Karpas-422 (cell line): Measurements from ENCODE around the gene AGBL4. TPM values are rescaled to one million over a fixed set of nuclear protein-coding genes. Genes with fewer than 3 reads are reported as not detected.
"Not testable (repeated sequence)": the region's sequence is repeated elsewhere in the genome, so short reads cannot be mapped to it uniquely, and the experiment has no call there.

Experiments used
- DNase-seq: peaks from one replicate; pipeline ENCODE4 v3.0.0-alpha.2; 2015
- H2AFZ ChIP-seq: fragments of 200-600 bp; sonication (generic); 2 replicates; pipeline ENCODE4 v1.6.1; 2014; ENCODE audit warnings: antibody characterized with exemption, low read length, mixed read lengths
- H3K27ac ChIP-seq: fragments of 200-600 bp; sonication (generic); 2 replicates; pipeline ENCODE4 v1.5.1; 2014; ENCODE audit warnings: mild to moderate bottlenecking, low read length, moderate library complexity
- H3K27me3 ChIP-seq: fragments of 200-600 bp; sonication (generic); 2 replicates; pipeline ENCODE4 v1.6.1; 2014; ENCODE audit warnings: low read length, mixed read lengths
- H3K36me3 ChIP-seq: fragments of 200-600 bp; sonication (generic); 2 replicates; pipeline ENCODE4 v1.6.1; 2014; ENCODE audit warnings: low read length, mixed read lengths; ENCODE audit not compliant: insufficient read depth
- H3K4me1 ChIP-seq: fragments of 200-600 bp; sonication (generic); 2 replicates; pipeline ENCODE4 v1.6.1; 2014; ENCODE audit warnings: mild to moderate bottlenecking, low read length, mixed read lengths
- H3K4me2 ChIP-seq: fragments of 200-600 bp; sonication (generic); 2 replicates; pipeline ENCODE4 v1.6.1; 2014; ENCODE audit warnings: low read length, low read depth, mild to moderate bottlenecking; ENCODE audit not compliant: poor library complexity, severe bottlenecking
- H3K4me3 ChIP-seq: fragments of 200-600 bp; sonication (generic); 2 replicates; pipeline ENCODE4 v1.5.1; 2014; ENCODE audit warnings: mild to moderate bottlenecking, antibody characterized with exemption, low read length, mixed read lengths
- H3K79me2 ChIP-seq: fragments of 200-600 bp; sonication (generic); 2 replicates; pipeline ENCODE4 v1.6.1; 2014; ENCODE audit warnings: mild to moderate bottlenecking, low read length, mixed read lengths
- H3K9ac ChIP-seq: fragments of 200-600 bp; sonication (generic); 2 replicates; pipeline ENCODE4 v1.6.0; 2014; ENCODE audit warnings: low read length
- H3K9me2 ChIP-seq: fragments of 200-600 bp; sonication (generic), shearing (Covaris generic); replicated peaks from 2 replicates; pipeline ENCODE4 v1.6.0; 2014; ENCODE audit warnings: mild to moderate bottlenecking, low read length, moderate library complexity; ENCODE audit not compliant: insufficient read depth
- H3K9me3 ChIP-seq: fragments of 300-700, 200-600 bp; sonication (generic); 2 replicates; pipeline ENCODE4 v1.6.1; 2014; ENCODE audit warnings: low read length, mixed read lengths
- H4K20me1 ChIP-seq: fragments of 200-600 bp; sonication (generic); 2 replicates; pipeline ENCODE4 v1.6.1; 2014; ENCODE audit warnings: mild to moderate bottlenecking, antibody characterized with exemption, low read length, low read depth; ENCODE audit not compliant: insufficient read depth
- total RNA-seq: library from RNA; depleted of rRNA; stranded (reverse); fragments of >200 nt; shearing (Covaris generic); gene quantifications from 2 replicates; pipeline ENCODE4 v1.2.3, GENCODE V29; 2014; ENCODE audit warnings: low replicate concordance

AGBL4 gene
- total RNA-seq, 1 experiment from 2014 or later: not detected

DNA sequence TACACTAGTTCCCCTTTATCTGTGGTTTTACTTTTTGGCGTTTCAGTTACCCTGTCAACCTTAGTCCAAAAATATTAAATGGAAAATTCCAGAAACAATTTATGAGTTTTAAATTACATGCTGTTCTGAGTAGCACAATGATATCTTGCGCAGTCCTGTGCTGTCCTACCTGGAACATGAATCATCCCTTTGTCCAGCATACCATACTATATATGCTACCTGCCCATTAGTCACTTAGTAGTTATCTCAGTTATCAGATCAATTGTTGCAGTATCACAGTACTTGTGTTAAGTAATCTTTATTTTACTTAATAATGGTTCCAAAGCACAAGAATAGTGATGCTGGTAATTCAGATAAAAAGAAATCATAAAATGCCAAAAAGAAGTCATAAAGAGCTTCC lies 52.7 kb downstream of the AGBL4 start:
- no peak for DNase-seq
- H3K4me1 ChIP-seq: no peaks in the 10 kb centered on the region
- no peaks in the 10 kb centered on the region for H3K36me3 ChIP-seq
- no peak overlapping the region for H3K27ac ChIP-seq
- no peak overlapping the region for H3K4me3 ChIP-seq
- no peak overlapping the region for H2AFZ ChIP-seq
- no peaks in the 10 kb centered on the region for H4K20me1 ChIP-seq
- no peaks in the 10 kb centered on the region for H3K9me3 ChIP-seq
- H3K9me2 ChIP-seq: no peaks in the 10 kb centered on the region
- no peaks in the 10 kb centered on the region for H3K79me2 ChIP-seq
- no peaks in the 10 kb centered on the region for H3K27me3 ChIP-seq
- no peak overlapping the region for H3K9ac ChIP-seq
- H3K4me2 ChIP-seq: no peak overlapping the region

DNA sequence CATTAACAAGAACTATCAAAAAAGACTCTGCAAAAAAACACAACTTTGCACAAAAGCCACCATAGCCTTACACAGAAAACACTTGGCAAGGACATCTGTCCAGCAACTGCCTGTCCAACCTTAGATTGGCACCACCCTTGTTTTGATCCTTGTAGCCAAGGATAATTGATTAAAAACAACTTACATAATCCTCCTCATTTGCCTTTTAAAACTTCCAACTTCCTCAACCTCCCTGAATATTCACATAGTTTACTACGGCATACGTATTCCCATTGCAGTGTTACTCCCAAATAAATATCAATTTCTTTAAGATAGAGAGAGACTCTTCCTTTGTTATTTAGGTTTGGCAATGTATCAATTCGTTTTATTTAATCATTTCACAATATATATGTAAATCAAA lies 72.4 kb downstream of the AGBL4 start:
- no peaks in the 10 kb centered on the region for H3K36me3 ChIP-seq
- no peaks in the 10 kb centered on the region; the same call in 1 of the 2 replicates for H3K9me3 ChIP-seq
- 0 out of 2 replicates have a peak, but pooled peaks cover 5% of the 10 kb centered on the region for H3K9me2 ChIP-seq
- H3K27me3 ChIP-seq: no peaks in the 10 kb centered on the region
- DNase-seq: no peak
- H4K20me1 ChIP-seq: no peaks in the 10 kb centered on the region
- H3K27ac ChIP-seq: no peak overlapping the region
- no peak overlapping the region for H3K4me3 ChIP-seq
- H3K79me2 ChIP-seq: no peaks in the 10 kb centered on the region
- no peak overlapping the region for H3K4me2 ChIP-seq
- no peak overlapping the region for H2AFZ ChIP-seq
- no peak overlapping the region for H3K9ac ChIP-seq
- H3K4me1 ChIP-seq: no peaks in the 10 kb centered on the region

DNA sequence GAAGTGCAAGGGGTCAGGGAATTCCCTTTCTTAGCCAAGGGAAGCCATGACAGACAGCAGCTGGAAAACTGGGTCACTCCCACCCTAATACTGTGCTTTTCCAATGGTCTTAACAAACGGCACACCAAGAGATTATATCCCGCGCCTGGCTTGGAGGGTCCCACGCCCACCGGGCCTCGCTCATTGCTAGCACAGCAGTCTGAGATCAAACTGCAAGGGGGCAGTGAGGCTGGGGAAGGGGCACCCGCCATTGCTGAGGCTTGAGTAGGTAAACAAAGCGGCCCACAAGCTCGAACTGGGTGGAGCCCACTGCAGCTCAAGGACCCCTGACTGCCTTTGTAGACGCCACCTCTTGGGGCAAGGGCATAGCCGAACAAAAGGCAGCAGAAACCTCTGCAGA lies 108.5 kb downstream of the AGBL4 start:
- H3K9me3 ChIP-seq, H3K27me3 ChIP-seq, H3K4me1 ChIP-seq, H3K36me3 ChIP-seq, H3K4me3 ChIP-seq, H3K9ac ChIP-seq, H3K9me2 ChIP-seq, H2AFZ ChIP-seq, H3K4me2 ChIP-seq, DNase-seq, H3K27ac ChIP-seq, H3K79me2 ChIP-seq, H4K20me1 ChIP-seq: not testable (repeated sequence)

- Histone ChIP-seq H3K9me2 (no peaks in the 10 kb centered on the region), H2AFZ (no peak overlapping the region), H4K20me1 (no peaks in the 10 kb centered on the region), H3K4me3 (no peak overlapping the region), H3K9ac (no peak overlapping the region), H3K4me1 (no peaks in the 10 kb centered on the region), H3K9me3 (no peaks in the 10 kb centered on the region), H3K79me2 (no peaks in the 10 kb centered on the region), H3K36me3 (no peaks in the 10 kb centered on the region), H3K4me2 (no peak overlapping the region), H3K27me3 (no peaks in the 10 kb centered on the region), H3K27ac (no peak overlapping the region)
- DNase-seq: no peak
Measured at GRCh38 chr1:49906365-49906764, 117.4 kb downstream of the AGBL4 start.

DNA sequence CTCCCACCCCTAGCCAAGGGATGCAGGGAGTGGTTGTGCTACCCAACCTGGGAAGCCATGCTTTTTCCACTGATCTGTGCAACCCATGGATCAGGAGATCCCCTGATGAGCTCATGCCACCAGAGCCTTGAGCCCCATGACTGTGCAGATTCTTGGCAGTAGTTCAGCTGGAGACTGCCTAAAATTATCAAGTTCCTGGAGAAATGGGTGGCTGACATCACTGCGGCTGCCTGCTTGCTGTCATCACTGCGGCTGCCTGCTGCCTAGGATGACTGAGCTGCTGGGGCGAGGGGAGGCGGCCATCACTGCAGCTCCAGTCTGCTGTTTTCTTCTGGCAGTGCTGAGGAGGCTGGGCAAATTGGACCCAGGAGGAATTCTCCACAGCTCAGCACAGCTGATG lies 159.2 kb downstream of the AGBL4 start:
- DNase-seq: no peak
- Histone ChIP-seq H2AFZ (no peak overlapping the region), H3K27ac (no peak overlapping the region), H3K79me2 (no peaks in the 10 kb centered on the region), H3K9me2 (no peaks in the 10 kb centered on the region; the same call in 1 of the 2 replicates), H3K4me2 (no peak overlapping the region), H4K20me1 (no peaks in the 10 kb centered on the region), H3K36me3 (no peaks in the 10 kb centered on the region), H3K27me3 (no peaks in the 10 kb centered on the region), H3K4me1 (no peaks in the 10 kb centered on the region), H3K9ac (no peak overlapping the region), H3K4me3 (no peak overlapping the region), H3K9me3 (no peaks in the 10 kb centered on the region)

GRCh38 chr1:49854741-49855140 lies 169.0 kb downstream of the AGBL4 start:
- Histone ChIP-seq H3K4me3 (no peak overlapping the region), H2AFZ (no peak overlapping the region), H3K9me3 (no peaks in the 10 kb centered on the region), H4K20me1 (no peaks in the 10 kb centered on the region), H3K27me3 (no peaks in the 10 kb centered on the region), H3K4me2 (no peak overlapping the region), H3K9me2 (no peaks in the 10 kb centered on the region), H3K36me3 (no peaks in the 10 kb centered on the region), H3K9ac (no peak overlapping the region), H3K27ac (no peak overlapping the region), H3K79me2 (no peaks in the 10 kb centered on the region), H3K4me1 (no peaks in the 10 kb centered on the region)
- no peak for DNase-seq

DNA sequence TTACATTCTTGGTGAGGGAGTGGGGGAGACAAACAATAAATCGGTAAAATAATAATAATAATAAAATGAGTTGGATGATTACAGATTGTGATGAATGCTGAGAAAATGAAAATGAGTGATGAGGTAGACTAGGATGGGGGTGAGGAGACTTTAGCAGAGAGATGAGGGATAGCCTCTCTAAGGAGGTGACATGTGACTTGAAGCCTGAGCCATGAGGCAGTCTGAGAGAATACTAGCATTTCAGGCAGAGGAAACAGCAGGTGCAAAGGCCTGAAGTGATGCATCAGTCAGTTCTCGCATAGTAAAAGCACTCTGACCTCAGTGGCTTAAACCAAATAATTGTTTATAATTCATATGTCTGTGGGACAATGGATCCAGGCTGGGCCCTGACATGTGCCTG lies 181.2 kb downstream of the AGBL4 start:
- Histone ChIP-seq H3K36me3 (no peaks in the 10 kb centered on the region), H3K4me1 (no peaks in the 10 kb centered on the region), H3K9me2 (no peaks in the 10 kb centered on the region), H3K79me2 (no peaks in the 10 kb centered on the region), H3K9me3 (peaks cover 19% of the 10 kb centered on the region; the same call in 1 of the 2 replicates), H3K27me3 (no peaks in the 10 kb centered on the region), H4K20me1 (no peaks in the 10 kb centered on the region), H3K4me2 (no peak overlapping the region), H3K27ac (no peak overlapping the region), H3K9ac (no peak overlapping the region), H3K4me3 (no peak overlapping the region), H2AFZ (no peak overlapping the region)
- no peak for DNase-seq

- Histone ChIP-seq H3K4me1 (no peaks in the 10 kb centered on the region), H3K9me2 (no peaks in the 10 kb centered on the region), H3K36me3 (no peaks in the 10 kb centered on the region), H3K27me3 (no peaks in the 10 kb centered on the region), H3K79me2 (no peaks in the 10 kb centered on the region), H3K27ac (no peak overlapping the region), H3K4me3 (no peak overlapping the region), H2AFZ (no peak overlapping the region), H3K9me3 (peaks cover 16% of the 10 kb centered on the region; the same call in 1 of the 2 replicates), H4K20me1 (no peaks in the 10 kb centered on the region), H3K9ac (no peak overlapping the region), H3K4me2 (no peak overlapping the region)
- DNase-seq: no peak
Measured at GRCh38 chr1:49841767-49842166, 182.0 kb downstream of the AGBL4 start.

DNA sequence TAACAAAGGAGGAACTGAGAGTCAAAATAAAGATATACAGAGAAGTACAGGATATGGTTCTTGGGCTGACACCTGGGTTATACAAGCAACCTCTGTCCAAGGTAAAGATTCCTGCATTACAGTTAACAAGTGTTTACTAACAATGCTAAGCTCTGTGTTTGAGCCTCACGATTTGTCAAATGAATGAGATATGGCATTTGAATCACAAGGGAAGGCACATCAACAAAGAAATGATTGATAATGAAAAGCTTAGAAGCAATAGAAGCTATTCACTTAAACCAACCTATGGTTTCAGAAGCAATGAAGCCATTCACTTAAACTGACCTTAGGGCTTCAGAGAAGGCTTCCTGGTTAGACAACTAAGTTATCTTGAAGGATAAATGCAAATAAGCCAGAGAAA lies 199.5 kb downstream of the AGBL4 start:
- Histone ChIP-seq H3K4me3 (no peak overlapping the region), H4K20me1 (no peaks in the 10 kb centered on the region), H3K27ac (no peak overlapping the region), H3K36me3 (no peaks in the 10 kb centered on the region), H3K4me1 (no peaks in the 10 kb centered on the region), H3K9ac (no peak overlapping the region), H3K9me3 (no peaks in the 10 kb centered on the region), H3K9me2 (no peaks in the 10 kb centered on the region), H3K4me2 (no peak overlapping the region), H2AFZ (no peak overlapping the region), H3K27me3 (no peaks in the 10 kb centered on the region), H3K79me2 (no peaks in the 10 kb centered on the region)
- no peak for DNase-seq
